Measurements from ENCODE around the gene COL6A2. TPM values are rescaled to one million over a fixed set of nuclear protein-coding genes. Genes with fewer than 3 reads are reported as not detected.

COL6A2 gene
- total and polyA plus RNA-seq, 2 of the 13 experiments (the other 11 are each of a cell fraction or from before 2014, with no cell fraction given): 0.07 to 0.41 TPM

DNA sequence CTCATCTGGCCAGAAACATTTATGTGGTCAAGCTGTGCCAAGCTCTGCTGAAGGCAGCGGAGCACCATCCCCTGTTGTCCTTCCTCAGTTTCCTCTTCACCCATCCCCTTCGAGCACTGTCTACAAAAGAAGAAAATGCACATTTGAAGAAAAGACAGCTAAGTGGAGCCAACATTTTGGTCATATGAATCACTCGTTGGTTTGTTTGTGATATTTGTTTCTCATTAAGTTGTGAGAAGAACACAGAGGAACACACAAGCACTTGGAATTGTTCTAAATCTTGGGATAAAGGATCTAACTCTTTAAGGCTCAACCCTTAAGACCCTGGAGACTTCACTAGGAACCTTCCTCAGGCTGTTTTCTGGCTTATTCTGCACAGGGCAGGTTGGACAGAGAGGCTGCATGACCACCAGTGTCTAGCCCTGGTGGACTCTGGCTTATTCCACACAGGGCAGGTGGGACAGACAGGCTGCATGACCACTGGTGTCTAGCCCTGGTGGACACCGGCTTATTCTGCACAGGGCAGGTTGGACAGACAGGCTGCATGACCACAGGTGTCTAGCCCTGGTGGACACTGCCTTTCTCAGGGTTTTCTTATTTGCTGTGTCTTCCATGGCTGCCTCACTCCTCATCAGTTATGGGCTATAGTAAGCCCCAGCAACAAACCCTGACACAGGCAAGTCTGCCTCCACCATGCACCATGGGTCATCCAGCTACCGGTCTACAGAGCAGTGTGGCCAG lies 35.3 kb upstream of the COL6A2 start:
- intact Hi-C loops (cut with micrococcal nuclease; ENCODE audit: unreplicated experiment): no loop called here
- Histone ChIP-seq H3K4me2 (ENCODE audit: low read depth, low read length) (no peak overlapping the region), H3K9me3 (ENCODE audit: low read length) (peaks cover 22% of the 10 kb centered on the region), H2AFZ (ENCODE audit: low read length) (no peak overlapping the region), H4K20me1 (ENCODE audit: insufficient read depth, low read length) (no peaks in the 10 kb centered on the region), H3K79me2 (ENCODE audit: insufficient read depth, low read length) (no peaks in the 10 kb centered on the region), H3K36me3 (replicated peaks in 1 of 2; ENCODE audit: control insufficient read depth in 1 of 2, insufficient read depth in 2 of 2, low read length in 2 of 2) (no peaks in the 10 kb centered on the region), H3K27me3 (ENCODE audit: control insufficient read depth in 1 of 2, insufficient read depth in 2 of 2, low read length in 2 of 2) (peaks cover 4 to 39% of the 10 kb centered on the region in 2 experiments; a peak in 4 of 5 replicates), H3K27ac (ENCODE audit: extremely low read length, insufficient read depth, low read length) (no peak overlapping the region), H3K9ac (ENCODE audit: insufficient read depth, low read depth, low read length) (no peak overlapping the region), H3K4me1 (ENCODE audit: insufficient read depth, low read length) (peaks cover 6% of the 10 kb centered on the region; the same call in 1 of the 2 replicates), H3K4me3 (replicated peaks in 1 of 3; ENCODE audit: insufficient read depth in 1 of 3, low read depth in 2 of 3, low read length in 3 of 3) (no peak overlapping the region)
- 27% methylated on average over 4 of the region's 5 CpGs for WGBS (ENCODE audit: low lambda C conversion rate)
- no TSS peak for BruUV-seq (replicated peaks)
- ChIA-PET POLR2A (no interaction called here), CTCF (ENCODE audit: low intra/inter-chr PET ratio, low total read pairs) (no interaction called here)
- FAIRE-seq (no peak), ATAC-seq (no peak), DNase-seq (ENCODE audit: low spot score) (no peak)
- in situ Hi-C loops (cut with HindIII; ENCODE audit: extremely low pct_ligation_motif_present, low pct_unique_long_range_greater_than_20kb): no loop called here
- TF ChIP-seq, protein P1, sequence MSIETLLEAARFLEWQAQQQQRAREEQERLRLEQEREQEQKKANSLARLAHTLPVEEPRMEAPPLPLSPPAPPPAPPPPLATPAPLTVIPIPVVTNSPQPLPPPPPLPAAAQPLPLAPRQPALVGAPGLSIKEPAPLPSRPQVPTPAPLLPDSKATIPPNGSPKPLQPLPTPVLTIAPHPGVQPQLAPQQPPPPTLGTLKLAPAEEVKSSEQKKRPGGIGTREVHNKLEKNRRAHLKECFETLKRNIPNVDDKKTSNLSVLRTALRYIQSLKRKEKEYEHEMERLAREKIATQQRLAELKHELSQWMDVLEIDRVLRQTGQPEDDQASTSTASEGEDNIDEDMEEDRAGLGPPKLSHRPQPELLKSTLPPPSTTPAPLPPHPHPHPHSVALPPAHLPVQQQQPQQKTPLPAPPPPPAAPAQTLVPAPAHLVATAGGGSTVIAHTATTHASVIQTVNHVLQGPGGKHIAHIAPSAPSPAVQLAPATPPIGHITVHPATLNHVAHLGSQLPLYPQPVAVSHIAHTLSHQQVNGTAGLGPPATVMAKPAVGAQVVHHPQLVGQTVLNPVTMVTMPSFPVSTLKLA (IDR thresholded peaks at IDR 0.05): no peak
- TF ChIP-seq FOXO1 (CRISPR knock-in tag; IDR thresholded peaks at IDR 0.05) (no peak), TBX2 (CRISPR knock-in tag; IDR thresholded peaks at IDR 0.05; ENCODE audit: borderline replicate concordance) (no peak), NRL (CRISPR knock-in tag; IDR thresholded peaks at IDR 0.05; ENCODE audit: borderline replicate concordance) (no peak), TP53 (CRISPR knock-in tag; conservative IDR thresholded peaks at IDR 0.05) (no peak), SIX1 (CRISPR knock-in tag; IDR thresholded peaks at IDR 0.05; ENCODE audit: borderline replicate concordance) (no peak), HNRNPL (IDR thresholded peaks at IDR 0.05; ENCODE audit: low read depth, low read length) (no peak), NFKB2 (CRISPR knock-in tag; IDR thresholded peaks at IDR 0.05; ENCODE audit: borderline replicate concordance) (no peak)
- TF ChIP-seq, protein P2, sequence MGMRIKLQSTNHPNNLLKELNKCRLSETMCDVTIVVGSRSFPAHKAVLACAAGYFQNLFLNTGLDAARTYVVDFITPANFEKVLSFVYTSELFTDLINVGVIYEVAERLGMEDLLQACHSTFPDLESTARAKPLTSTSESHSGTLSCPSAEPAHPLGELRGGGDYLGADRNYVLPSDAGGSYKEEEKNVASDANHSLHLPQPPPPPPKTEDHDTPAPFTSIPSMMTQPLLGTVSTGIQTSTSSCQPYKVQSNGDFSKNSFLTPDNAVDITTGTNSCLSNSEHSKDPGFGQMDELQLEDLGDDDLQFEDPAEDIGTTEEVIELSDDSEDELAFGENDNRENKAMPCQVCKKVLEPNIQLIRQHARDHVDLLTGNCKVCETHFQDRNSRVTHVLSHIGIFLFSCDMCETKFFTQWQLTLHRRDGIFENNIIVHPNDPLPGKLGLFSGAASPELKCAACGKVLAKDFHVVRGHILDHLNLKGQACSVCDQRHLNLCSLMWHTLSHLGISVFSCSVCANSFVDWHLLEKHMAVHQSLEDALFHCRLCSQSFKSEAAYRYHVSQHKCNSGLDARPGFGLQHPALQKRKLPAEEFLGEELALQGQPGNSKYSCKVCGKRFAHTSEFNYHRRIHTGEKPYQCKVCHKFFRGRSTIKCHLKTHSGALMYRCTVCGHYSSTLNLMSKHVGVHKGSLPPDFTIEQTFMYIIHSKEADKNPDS (CRISPR knock-in tag; IDR thresholded peaks at IDR 0.05): no peak
